Stimulated activated CD8-positive, alpha-beta memory T cell treated with anti-CD3 and anti-CD28 coated beads, Interleukin-2, amount 100 ng/mL, for 48 hours (primary cell): ENCODE measurements around the gene TNFRSF25.

Experiments
- DNase-seq, 2 donors: peaks; one replicate each; pipeline ENCODE4 v3.0.0-alpha.2; 2020; ENCODE audit warnings: low read depth in 2 of 2

The TNFRSF25 gene

DNA sequence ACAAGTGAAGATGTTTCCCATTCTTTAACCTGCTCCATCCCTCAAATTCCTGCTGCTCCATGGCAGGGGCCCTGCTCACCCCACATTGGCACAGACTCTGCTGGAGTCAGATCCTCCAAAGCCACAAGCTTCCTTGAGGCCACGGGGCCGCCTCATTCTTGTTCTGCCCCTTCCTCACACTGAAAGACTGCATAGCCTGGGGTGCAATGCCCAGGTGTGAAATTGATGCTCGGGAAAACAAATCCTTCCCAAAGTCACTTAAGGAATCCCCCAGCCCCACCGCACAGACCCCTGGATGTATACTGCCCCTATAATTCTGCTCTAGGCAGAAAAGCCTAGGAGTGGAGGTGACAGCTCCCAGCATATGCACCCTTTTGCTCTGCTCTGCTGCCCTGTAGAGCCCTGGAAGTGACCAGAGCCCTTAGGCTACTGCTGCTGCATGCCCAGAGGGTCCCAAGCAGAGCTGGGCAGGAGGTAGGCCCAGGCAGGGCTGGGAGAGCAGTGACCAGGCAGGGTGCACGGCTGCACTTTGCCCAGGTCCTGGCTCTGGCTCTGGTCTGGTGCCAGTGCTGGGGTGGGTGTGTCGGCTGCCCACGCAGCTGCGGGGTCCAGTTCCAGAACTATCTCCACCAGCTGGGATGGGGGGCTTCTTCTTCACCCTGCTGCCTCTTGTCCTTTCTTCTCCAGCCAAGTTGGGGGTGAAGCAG lies 47.9 kb downstream of the TNFRSF25 start:
- DNase-seq, result no peak

DNA sequence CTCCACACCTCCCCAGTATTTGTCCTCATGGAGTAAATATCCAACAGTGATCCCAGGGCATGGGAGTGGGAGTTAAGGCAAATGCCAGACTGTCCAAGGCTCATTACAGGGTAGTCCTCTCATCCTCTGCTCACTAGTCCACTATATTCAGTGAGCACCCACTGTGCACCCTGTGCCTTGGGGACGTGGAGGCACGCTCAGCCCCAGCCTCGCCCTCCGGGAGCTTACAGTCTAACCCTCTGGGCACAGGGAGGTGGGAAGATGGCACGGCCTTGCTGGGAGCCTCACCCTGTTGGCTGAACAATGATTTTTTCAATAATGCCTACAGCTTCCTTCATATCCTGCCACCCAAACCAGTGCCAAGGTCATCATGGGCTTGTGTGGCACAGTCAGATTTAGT lies 49.1 kb downstream of the TNFRSF25 start:
- no peak for DNase-seq

DNA sequence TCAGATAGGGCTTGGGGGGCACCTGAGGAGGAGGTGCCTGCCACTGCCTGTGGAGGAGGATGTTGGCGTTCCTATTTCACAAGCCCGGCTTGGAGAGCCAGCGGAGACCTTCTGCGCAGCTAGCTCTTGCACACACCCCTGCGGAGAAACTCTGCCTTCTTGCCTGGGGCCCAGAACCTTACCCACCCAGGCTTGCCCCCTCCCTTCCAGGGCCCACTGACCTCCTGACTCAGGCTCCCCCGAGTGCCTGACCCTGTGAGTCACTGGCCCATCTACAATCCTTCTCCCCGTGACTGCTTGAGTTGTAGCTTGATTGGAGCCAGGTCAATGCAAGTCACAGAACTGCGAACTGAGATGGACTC lies 49.7 kb downstream of the TNFRSF25 start:
- DNase-seq, result no peak

DNA sequence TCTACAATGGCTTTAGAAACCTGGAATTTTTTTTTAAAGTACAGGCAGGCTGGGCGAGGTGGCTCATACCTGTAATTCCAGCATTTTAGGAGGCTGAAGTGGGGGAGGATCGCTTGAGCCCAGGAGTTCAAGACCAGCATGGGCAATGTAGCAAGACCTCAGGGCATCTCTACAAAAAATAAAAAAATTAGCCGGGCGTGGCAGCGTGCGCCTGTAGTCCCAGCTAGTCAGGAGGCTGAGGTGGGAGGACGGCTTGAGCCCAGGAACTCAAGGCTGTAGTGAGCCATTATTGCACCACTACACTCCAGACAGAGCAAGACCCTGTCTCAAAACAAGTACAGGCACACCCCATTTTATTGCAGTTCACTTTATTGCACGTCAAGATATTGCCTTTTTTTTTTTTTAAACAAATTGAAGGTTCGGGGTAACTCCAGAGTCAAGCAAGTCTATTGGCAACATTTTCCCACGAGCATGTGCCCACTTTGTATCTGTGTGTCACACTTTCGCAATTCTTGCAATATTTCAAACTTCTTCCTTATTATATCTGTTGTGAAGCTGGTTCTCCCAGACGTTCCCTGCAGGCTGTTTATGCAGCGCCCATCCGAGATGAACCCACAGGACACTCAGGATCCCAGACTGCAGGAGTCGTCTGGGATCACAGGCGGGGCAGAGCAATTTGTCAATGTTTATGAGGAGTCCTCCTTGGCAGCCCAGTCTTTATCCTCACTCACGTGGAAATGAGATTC lies 50.9 kb downstream of the TNFRSF25 start:
- DNase-seq, result no peak

DNA sequence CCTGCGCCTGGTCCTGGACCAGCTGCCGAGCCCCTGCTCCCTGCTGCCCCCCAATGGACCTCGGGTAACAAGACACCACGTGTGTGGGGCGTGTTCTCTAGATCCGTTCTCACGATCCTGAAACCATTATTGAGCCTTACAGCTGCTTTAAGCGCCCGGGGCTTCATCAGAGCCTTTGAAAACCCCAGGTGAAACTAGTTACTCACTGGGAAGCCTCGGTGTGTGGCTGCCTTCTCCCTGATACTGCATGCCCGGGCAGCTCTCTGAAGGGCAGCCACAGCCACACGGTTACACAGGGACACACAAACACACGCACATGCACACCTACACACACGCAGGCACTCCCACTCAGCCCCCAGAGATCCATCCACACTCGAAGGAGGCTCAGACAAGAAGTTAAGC lies 51.5 kb downstream of the TNFRSF25 start:
- peak; percentile 36 to 37 for DNase-seq

DNA sequence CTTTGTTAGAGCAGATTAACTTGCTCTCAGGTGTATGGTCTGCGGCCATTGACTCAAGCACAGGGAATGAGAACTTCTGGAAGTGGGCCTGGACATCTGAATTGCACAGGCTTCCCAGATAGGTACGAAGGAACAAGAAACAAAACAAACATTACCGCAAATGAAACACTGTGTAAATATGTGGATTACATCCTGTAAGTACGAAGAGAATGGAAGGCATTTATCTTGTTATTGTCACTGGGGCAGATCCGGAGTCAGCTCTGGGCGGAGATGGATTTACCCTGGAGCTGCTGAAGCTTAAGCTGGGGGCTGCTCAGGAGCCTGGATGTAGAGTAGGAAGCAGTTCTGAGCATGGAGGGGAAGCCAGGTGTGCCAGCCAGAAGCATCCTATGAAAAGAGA lies 53.1 kb downstream of the TNFRSF25 start:
- no peak for DNase-seq
